GM23338 (cell line): ENCODE data around the gene IFITM10.

Experiments
- NANOG ChIP-seq: IDR thresholded peaks from 2 replicates; pipeline ENCODE4 v1.6.1; 2016; ENCODE audit warnings: antibody characterized with exemption, borderline replicate concordance
- TF ChIP-seq, protein P1 (sequence below), 2 experiments: fragments of 200-600 bp in 1 of 2; sonication (generic) in 1 of 2; conservative IDR thresholded peaks; 2 replicates each; pipeline versions ENCODE4 v1.5.1 to v1.6.1; 2016 to 2017; ENCODE audit warnings: antibody characterized with exemption in 2 of 2, low read depth in 2 of 2, mild to moderate bottlenecking in 2 of 2, moderate library complexity in 1 of 2

DNA sequence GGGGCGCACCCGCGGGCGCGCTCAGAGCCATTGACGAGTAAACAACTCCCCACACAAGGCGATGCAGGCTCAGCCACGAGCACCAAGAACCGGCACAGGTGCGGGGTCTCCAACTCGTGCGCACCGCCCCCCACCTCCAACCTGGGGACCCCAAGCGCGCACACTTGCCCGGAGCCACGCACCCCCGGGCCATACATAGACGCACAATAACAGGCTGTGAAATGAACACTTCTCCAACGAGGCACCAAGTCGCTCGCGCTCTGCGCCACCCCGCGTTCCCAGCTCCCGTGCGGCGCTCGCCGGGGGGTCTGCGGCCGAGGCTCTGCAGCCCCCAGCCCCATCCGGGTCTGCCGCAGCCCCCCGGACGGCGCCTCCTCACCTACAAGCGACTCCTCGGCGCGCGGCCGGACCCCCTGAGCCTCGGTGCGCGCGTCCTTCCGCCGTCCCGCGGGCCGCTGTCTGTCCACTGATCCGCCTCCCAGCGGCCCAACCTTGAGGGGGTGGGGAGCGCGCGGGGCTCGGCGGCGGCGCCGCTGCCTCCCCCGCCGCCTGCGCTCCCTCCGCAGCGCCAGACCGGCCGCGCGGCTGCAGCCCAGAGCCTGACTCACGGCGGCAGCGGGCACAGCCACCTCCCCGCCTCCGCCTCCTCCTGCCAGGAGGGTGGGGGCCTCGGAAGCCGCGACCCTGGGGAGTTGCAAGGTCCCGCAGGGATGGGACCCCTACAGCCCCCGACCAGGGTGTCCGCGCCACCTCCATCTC is 1.6 kb downstream of the IFITM10 start:
- TF ChIP-seq NANOG = no peak
- TF ChIP-seq, protein P1, sequence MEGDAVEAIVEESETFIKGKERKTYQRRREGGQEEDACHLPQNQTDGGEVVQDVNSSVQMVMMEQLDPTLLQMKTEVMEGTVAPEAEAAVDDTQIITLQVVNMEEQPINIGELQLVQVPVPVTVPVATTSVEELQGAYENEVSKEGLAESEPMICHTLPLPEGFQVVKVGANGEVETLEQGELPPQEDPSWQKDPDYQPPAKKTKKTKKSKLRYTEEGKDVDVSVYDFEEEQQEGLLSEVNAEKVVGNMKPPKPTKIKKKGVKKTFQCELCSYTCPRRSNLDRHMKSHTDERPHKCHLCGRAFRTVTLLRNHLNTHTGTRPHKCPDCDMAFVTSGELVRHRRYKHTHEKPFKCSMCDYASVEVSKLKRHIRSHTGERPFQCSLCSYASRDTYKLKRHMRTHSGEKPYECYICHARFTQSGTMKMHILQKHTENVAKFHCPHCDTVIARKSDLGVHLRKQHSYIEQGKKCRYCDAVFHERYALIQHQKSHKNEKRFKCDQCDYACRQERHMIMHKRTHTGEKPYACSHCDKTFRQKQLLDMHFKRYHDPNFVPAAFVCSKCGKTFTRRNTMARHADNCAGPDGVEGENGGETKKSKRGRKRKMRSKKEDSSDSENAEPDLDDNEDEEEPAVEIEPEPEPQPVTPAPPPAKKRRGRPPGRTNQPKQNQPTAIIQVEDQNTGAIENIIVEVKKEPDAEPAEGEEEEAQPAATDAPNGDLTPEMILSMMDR (conservative IDR thresholded peaks at IDR 0.05; ENCODE audit: low read depth in 2 of 2) = no peak
